Fibroblast of skin of scalp (primary cell): ENCODE measurements around the gene PYHIN1. TPM values are rescaled to one million over a fixed set of nuclear protein-coding genes. Genes with fewer than 3 reads are reported as not detected.

ENCODE experiments used
- DNase-seq: peaks from one replicate; pipeline ENCODE4 v3.0.0-alpha.2; 2013
- polyA plus RNA-seq, 2 experiments: library from polyadenylated mRNA; unstranded; fragments of 120-200 nt; gene quantifications; one replicate each; pipeline ENCODE4 v1.2.1, GENCODE V29; 2013; ENCODE audit not compliant: insufficient read length in 2 of 2

Gene PYHIN1
- polyA plus RNA-seq (2013, experiment 1 of 2; ENCODE audit: insufficient read length): not detected
- polyA plus RNA-seq (2013, experiment 2 of 2; ENCODE audit: insufficient read length): not detected

DNA sequence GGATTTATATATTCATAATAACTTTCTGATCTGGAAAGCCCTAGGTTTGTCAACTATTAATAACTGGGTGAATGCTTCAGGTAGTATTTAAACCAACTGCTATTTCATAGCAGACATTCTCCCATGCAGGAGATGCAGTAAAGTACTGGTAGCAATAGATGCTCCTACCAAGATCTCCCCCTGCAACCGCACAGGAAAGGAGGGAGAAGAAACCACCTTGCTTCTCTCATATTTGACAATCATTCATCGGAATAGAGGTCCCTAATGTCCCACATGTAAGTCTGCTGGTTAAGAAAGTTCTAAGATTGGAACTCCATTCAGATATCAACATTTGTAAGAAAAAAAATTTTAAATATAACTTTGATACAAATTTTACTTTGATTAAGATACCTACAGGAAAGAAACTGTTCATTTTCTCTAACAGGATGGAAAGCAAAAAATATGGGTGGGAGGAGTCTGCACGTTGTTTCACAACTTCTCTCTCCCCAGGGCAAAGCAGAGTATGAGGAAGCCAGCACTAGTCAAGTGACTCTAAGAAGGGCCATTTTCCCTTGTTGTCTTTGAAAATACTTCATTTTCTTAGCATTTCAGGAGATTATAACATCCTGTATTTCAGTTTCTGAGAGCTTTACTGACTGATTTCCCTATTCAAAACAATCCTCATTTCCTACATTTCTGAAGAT is at the start of gene PYHIN1:
Gene PYHIN1 (plus strand): TSS at position 498 of the 683 bp plus-strand sequence. CDS start 5,359 bp downstream, outside the sequence.
- DNase-seq: no peak

- DNase-seq: no peak
These were observed 37.7 kb upstream of the PYHIN1 start for GRCh38 chr1:158893654-158894053.

DNA sequence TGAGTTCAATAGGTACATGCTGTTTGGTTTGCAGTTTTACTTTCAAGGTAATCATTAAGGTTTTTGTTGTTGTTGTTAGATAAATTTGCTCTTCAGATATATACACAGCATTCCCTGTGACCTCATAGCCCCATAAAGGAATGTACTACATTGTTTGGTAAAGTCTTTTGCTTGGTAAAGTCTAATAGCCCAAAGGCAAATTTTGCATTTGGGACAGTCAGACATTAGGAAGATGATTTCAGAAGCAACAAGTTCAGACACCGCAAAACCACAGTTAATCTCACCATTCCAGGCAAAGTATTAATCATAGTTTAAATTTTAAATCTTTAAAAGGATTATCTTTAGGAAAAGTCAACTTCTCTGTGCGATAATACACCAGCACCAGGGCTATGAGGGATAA is 32.6 kb upstream of the PYHIN1 start:
- no peak for DNase-seq

DNA sequence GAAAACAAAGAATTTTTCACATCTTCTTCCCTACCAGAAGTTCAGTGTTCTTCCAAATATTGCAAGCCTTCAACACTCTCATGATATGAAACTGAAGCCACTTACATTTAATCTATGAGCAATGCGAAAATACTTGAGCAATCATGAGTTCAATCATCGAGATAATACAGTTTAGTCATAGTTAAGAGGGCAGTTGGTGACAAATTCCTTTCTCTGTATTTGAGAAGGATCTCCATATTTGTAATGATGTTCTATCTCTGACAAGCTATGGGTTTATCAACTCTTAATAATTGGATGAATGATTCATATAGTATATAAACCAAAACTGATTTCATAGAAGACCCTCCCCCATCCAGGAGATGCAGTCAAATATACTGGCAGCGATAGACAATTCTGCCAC is 29.7 kb upstream of the PYHIN1 start:
- DNase-seq: no peak

DNA sequence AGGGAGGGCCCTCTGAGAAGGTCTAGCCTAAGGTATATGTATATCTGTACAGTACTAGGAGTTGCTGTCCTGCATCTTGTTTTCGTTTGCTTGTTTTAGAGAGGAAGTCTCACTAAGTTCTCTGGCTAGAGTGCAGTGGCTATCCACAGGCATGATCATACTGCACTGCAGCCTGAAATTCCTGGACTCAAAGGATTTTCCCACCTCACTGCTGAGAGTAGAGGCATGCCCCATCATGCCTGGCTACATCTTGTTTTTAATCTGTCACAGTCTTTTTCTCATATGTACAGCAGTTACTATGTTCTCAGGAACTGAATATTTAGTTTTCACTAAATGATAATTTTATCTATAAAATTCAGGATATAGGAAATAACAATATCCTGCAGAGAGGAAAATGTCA is 15.3 kb upstream of the PYHIN1 start:
- DNase-seq: no peak

- no peak for DNase-seq
These were observed 6.7 kb upstream of the PYHIN1 start for GRCh38 chr1:158924677-158925076.

DNA sequence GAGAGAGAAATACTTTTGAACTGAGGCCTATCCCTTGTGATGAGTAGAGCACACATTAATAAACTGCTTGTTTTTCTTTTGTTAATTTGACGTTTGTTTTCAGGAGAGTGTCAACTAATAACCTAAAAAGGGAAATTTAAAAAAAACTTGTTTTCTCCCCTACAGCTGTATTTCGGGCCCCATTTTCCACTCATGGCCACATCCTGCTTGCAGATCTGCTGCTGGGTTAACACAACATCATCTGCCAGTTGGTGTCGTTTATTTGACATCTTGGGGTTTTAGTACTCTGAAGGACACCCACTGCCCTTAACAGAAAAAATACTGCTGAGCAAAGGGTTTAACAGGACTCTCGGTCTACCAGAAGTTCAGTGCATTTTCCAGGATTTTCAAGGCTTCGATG is 848 bp upstream of the PYHIN1 start:
- no peak for DNase-seq

DNA sequence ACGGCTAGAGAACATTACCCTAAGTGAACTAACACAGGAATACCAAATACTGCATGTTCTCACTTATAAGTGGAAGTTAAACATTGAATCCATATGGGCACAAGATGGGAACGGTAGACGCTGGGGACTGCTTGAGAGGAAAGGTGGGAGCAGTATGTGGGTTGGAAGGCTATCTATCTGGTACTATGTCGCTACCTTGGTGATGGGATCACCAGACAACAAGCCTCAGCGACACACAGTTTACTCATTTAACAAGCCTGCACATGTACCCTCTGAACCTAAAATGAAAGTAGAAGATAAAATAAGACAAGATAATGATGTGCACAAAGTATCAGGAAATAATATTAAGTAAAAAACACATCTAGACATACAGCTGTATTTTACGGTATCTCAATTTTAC is 819 bp downstream of the PYHIN1 start:
- DNase-seq: no peak

- DNase-seq: no peak
These were observed 2.3 kb downstream of the PYHIN1 start for GRCh38 chr1:158933621-158934020.

GRCh38 chr1:158939180-158939579 is 7.8 kb downstream of the PYHIN1 start:
- no peak for DNase-seq

- no peak for DNase-seq
These were observed 10.0 kb downstream of the PYHIN1 start for GRCh38 chr1:158941317-158941716.

DNA sequence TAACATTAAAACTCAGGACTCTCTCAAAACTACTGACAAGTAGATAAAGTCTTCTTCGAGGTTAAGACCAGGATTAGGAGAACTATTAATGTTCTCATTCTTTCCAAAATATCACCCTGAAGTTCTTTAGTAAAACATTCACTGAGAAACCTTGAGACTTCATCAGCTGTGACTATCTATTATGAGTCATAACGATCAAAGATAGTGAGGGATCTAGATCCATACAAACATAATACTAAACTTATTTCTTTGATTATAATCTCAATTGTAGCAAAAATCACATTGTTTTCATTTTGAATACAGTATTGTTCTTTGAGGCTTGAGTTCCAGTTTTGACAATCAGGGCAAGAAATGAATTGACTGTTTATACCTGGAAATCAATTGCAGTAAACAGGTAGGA is 11.1 kb downstream of the PYHIN1 start:
- no peak for DNase-seq

DNA sequence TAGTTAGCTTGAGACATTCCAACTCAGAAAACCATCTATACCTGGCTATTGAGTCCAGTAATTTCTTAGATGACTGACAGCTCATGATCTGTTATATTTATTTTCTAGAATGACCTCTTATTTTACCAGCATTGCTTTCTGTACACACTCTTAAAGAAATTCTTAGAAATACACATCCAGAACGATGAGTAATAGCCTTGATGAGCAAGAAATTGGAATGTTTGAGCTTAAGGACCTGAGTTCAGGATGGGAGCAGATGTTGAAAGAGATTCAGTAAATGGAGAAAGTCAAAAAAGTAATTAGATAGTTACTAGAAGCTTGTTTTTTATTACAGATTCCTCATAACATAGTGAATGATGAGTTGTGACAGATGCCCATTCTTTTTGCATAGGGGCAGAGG is 11.7 kb downstream of the PYHIN1 start:
- no peak for DNase-seq

- no peak for DNase-seq
These were observed 13.7 kb downstream of the PYHIN1 start for GRCh38 chr1:158945061-158945460.

DNA sequence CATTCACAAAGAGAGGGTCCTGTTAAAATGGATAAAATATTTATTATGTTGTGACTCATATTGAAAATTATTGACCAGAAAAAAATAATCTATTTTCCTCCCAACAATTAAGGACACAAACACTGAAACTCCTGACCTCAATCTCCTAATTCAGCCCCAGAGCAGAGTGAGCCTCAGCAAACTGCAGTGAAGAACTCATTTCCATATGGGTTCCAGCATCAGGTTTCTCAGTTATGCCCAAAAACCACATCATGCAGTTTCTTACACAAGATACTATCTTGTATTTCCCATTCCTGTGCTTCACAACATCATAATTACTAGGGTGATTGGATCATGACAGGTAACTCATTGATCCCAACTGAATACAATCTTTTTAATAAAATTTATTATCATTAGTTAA is 15.4 kb downstream of the PYHIN1 start:
- no peak for DNase-seq

DNA sequence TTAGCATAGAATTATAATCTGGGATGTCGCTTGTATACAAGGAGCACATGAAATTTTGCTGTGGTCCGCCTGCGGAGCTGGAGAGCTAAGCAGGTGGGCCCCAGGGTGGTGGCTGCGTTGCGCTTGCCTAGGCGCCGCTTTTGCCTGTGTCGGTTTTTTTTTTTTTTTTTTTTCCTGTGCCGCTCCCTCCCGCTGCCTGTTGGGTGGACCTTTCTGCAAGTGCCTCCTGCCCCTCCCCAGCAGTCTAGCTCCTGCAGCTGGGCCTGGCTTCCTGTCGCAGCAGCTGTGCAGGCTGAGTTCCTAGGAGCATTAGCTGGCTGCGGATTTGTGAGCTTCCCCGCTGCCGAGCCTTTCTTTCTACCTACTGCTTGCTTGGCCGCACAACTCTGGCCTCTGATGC is 20.6 kb downstream of the PYHIN1 start:
- DNase-seq: no peak

DNA sequence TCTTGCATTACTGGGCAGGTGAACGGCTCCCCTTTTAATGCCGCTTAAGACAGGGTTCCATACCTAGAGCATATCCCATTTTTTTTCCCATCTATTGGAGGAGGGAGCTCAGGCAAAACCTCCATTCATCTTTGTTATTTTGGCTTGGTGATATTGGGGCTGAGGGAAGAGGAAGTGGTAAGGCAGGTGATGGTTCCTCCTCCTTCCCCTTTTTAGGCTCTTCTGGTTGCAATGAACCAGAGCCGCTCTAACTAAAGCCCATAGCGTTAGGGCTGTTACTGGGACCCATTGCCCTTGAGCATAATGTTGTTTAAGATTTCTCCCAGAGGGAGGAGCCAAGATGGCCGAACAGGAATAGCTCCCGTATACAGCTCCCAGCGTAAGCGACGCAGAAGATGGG is 21.1 kb downstream of the PYHIN1 start:
- DNase-seq: no peak

- DNase-seq: no peak
These were observed 29.8 kb downstream of the PYHIN1 start for GRCh38 chr1:158961178-158961577.

DNA sequence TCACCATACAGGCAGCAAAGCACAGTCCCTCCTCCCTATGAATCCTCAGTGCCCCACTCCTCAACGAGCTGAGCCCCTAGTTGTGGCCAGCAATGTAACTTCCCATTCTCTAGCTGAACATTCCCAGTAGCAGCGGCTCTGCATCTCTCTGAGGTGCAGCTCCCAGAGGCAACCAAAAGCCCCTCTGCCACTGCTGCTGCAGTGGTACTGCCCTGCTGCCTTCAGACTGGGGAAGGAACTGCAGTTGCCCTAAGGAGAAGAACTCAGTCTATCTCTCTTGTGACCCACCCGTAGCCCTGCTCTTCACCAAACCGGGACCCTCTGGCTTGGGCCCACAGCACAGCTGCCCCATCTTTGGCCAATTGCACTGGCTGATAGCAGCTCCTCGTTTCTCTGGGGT is 31.6 kb downstream of the PYHIN1 start:
- no peak for DNase-seq

DNA sequence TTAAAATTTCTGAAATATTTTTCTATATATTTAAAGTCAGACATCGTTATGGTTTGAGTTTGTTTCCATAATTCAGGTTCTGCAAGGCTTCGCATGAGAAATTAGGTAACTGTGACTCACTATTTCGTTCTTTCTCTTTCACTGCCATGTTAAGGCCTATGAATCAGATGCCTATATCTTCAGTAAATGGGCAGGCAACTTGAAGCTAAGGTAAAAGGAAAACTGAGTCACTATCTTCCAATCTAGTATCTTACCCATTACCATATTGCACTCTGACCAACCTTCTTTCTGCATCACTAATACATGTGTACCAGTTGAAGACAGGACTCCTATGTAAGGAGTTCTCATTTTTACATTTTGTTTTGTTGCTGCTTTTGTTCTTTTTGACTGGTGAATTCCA is 37.8 kb downstream of the PYHIN1 start:
- no peak for DNase-seq

GRCh38 chr1:158969855-158970254 is 38.5 kb downstream of the PYHIN1 start:
- DNase-seq: no peak

GRCh38 chr1:158972841-158973240 is 41.5 kb downstream of the PYHIN1 start:
- DNase-seq: no peak

DNA sequence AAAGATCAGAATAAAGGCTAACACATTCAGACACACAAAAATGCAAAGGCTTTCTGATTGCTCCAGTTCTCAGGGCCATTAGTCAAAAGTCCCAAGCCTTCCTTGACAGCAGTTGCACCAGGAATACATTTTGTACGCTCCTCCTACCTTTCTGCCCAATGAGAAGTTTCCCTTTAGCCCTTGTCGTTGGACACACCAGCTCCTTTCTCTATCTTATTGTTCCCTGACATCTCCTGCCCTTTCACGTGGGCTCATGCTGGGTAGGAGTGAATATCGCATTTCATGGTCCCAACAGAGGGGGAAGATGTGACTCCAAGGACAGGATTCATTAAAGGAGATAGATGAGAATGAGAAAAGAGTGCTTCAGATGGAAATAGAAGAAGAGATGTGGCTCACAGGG is 44.9 kb downstream of the PYHIN1 start:
- DNase-seq: no peak

GRCh38 chr1:158978730-158979129 is 47.4 kb downstream of the PYHIN1 start:
- no peak for DNase-seq

DNA sequence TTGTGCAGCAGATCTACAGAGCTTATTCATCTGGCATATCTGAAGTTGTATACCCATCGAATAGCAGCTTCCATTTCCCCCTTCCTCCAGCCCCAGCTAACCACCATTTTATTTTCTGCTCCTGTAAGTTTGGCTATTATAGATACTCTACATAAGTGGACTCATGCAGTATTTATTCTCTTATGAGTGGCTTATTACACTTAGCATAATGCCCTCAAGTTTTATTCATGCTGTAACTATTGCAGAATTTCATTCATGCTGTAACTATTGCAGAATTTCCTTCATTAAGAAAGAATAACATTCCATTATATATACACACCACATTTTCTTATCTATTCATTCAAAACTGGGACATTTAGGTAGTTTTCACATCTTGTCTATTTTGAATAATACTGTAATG is 47.9 kb downstream of the PYHIN1 start:
- DNase-seq: no peak
